ENCODE measurements around the gene PELO.

Gene PELO

GRCh38 chr5:52831786-52832511 is 44.2 kb downstream of the PELO start:
- DNase-seq (ENCODE audit: low spot score): no peak

GRCh38 chr5:52834320-52834719 is 46.6 kb downstream of the PELO start:
- DNase-seq (ENCODE audit: low spot score): no peak

- peak; percentile 30 for DNase-seq (ENCODE audit: low spot score)
Measured at GRCh38 chr5:52837068-52837467, 49.4 kb downstream of the PELO start.
